ENCODE results near the gene SLMAP.
"Not testable (repeated sequence)": the region's sequence is repeated elsewhere in the genome, so short reads cannot be mapped to it uniquely, and the experiment has no call there.

Gene SLMAP

DNA sequence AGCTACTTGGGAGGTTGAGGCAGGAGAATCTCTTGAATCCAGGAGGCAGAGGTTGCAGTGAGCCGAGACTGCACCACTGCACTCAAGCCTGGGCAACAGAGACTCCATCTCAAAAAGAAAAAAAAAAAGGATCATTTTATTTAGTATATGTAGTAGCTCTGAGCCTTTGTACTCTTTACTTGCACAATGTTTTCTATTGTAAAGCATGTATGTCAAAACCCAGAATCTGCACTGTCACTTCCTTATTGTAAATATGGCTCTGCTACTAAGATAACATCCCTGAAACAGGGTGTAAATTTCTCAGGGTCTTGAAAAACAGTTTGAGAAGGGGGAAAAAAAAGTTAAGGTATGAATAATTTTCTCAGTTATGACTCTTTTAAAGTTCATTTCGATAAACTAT, 35.1 kb downstream of the SLMAP start:
- no peak for FAIRE-seq
- no peak for DNase-seq (ENCODE audit: extremely low spot score, insufficient read length, low read depth)

DNA sequence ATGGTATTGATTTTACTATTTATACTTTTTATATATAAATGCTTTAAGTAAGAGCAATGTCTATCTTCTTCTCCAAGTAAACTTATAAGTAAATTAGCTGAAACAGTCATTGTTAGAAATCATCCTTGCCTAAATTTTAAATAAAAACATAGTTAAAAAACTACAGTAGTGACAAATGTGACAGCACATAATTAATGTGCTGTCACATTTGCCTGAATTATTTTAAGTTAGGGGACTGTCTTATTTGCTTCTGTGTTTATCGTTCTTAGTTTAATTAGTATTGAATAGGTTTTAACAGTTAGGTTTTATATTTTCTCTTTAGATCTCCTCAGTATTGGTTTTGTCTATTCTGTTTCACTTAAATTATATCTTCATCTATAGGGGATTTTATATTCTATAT, 36.1 kb downstream of the SLMAP start:
- DNase-seq (ENCODE audit: extremely low spot score, insufficient read length, low read depth) (no peak), FAIRE-seq (no peak)

DNA sequence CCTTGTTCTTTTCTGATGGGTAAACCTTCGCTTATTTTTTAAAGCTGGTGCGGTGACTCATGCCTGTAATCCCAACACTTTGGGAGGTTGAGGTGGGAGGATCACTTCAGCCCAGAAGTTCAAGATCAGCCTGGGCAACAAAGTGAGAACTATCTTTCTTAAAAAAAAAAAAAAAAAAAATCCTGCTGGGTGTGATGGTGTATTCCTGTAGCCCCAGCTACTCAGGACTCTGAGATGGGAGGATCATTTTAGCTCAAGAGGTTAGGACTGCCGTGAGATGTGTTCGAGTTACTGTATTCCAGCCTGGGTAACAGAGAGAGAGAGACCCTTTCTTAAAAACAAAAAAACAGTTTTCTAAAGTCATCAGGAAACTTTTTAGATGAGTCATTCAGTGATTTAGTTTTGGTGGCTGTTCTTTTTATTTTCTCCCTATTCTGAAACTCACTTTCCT, 37.7 kb downstream of the SLMAP start:
- peak; percentile 26 for FAIRE-seq
- no peak for DNase-seq (ENCODE audit: extremely low spot score, insufficient read length, low read depth)

DNA sequence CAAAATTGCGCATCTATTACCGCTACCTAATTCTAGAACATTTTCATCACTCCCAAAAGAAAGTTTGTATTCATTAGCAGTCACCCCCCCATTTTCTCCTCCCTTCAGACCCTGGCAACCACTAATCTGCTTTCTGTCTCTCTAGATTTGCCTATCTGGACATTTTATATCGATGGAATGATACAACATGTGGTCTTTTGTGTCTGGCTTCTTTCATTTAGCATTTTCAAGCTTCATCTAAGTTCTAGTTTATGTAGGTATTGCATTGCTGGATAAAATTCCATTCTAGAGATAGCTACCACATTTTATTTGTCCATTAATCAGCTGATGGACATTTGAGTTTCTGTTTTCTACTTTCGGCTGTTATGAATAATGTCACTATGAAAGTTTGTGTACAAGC, 38.4 kb downstream of the SLMAP start:
- DNase-seq (ENCODE audit: extremely low spot score, insufficient read length, low read depth) (no peak), FAIRE-seq (no peak)

GRCh38 chr3:57794951-57795350, 38.8 kb downstream of the SLMAP start:
- FAIRE-seq = no peak
- no peak for DNase-seq (ENCODE audit: extremely low spot score, insufficient read length, low read depth)

- no peak for DNase-seq (ENCODE audit: extremely low spot score, insufficient read length, low read depth)
- peak; percentile 42 for FAIRE-seq
Observed at GRCh38 chr3:57796261-57796660, 40.2 kb downstream of the SLMAP start.

GRCh38 chr3:57797701-57798487, 41.8 kb downstream of the SLMAP start:
- FAIRE-seq (no peak), DNase-seq (ENCODE audit: extremely low spot score, insufficient read length, low read depth) (no peak)

- FAIRE-seq = peak; percentile 54
Observed at GRCh38 chr3:57803647-57804081, 47.6 kb downstream of the SLMAP start.

GRCh38 chr3:57805266-57805665, 49.2 kb downstream of the SLMAP start:
- FAIRE-seq (no peak), DNase-seq (ENCODE audit: extremely low spot score, insufficient read length, low read depth) (no peak)

More at GRCh38 chr3:57803647-57804081, 47.6 kb downstream of the SLMAP start:
- no peak for DNase-seq (ENCODE audit: extremely low spot score, insufficient read length, low read depth)

DNA sequence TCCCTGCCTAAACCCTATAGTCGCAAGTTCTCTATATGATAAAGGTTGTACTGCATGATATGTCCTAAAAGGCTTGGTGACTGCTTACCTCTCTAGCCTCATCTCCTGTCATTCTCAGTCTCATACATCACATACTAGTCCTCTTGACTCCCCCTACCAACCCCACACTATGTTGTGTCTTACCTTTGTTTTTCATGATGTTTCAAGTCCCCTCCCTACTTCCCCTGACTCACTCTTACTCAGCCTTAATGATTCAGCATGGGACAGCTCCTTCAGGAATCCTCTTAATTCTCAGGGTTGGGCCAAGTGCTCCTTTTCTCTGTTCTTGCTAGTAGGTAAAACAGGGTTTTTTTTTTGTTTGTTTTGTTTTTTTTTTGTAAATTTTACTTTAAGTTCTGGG, 49.6 kb downstream of the SLMAP start:
- DNase-seq (ENCODE audit: extremely low spot score, insufficient read length, low read depth) (no peak), FAIRE-seq (no peak)

DNA sequence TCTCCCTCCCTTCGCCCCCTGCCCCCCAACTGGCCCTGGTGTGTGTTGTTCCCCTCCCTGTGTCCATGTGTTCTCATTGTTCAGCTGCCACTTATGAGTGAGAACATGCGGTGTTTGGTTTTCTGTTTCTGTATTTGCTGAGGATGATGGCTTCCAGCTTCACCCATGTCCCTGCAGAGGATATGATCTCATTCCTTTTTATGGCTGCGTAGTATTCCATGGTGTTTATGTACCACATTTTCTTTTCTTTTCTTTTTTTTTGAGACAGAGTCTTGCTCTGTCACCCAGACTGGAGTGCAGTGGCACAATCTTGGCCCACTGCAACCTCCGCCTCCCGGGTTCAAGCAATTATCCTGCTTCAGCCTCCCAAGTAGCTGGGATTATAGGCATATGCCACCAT, 50.1 kb downstream of the SLMAP start:
- DNase-seq (ENCODE audit: extremely low spot score, insufficient read length, low read depth); FAIRE-seq: not testable (repeated sequence)

DNA sequence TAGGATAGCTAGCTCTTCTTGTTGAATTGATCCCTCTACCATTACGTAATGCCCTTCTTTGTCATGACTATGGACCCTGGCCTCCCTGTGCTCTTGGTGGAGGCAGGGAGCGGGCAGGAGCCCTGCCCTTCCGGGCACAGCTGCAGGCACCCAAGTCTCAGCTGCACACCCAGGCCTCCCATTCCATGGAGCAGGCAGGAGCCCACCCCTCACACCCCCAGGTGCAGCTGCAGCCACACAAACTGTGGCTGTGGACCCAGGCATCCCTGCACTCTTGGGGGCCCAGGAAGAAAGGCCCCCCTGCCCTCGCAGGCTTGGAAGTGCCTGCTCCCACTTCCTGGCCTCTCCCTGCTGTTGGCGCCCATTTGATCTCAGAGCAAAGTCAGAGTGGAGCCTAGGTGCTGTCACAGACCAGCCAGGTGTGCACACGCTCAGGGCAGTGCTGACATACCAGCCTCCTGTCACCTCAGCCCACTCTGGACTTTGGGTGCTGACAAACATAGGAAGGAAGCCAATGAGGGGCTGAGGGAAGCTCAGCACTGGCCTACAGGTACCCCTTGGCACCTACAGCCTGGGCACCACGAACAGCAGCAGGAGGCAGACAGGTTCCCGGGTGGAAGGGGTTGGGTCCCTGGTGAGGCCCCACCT, 53.0 kb downstream of the SLMAP start:
- no peak for DNase-seq (ENCODE audit: extremely low spot score, insufficient read length, low read depth)
- no peak for FAIRE-seq

DNA sequence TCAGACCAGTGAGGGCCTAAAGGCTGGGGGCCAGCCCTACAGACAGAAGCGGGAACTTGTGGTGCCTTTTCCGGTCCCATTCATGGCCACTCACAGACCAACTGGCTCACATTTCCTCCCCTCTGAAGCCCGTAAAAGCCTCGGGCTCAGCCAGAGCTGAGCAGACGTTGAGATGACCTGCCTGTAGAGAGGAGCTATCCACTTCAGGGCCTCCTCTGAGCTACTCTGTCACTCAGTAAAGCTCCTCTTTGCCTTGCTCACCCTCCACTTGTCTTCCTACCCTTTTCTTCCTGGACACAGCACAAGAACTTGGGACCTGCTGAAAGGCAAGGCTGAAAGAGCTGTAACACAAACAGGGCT, 53.5 kb downstream of the SLMAP start:
- DNase-seq (ENCODE audit: extremely low spot score, insufficient read length, low read depth) (no peak), FAIRE-seq (no peak)

DNA sequence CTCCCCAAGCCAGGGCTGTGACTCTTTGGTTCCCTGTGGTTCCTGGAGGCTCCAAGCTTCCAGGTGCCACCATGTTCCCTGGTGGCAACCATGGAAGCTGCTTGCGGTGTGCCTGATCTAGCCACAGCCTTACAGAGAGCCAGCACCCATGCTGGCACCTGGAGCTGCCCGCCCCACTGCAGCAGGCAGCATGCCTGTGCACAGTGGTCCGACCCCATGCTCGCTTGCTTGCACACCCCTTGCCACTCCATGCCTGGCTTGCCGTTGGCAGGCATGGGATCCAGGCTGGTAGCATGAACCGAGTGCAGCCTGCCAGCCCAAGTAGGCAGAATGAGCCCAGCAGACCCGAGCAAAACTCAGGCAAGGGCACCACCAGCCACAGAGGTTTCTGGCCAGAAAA, 53.9 kb downstream of the SLMAP start:
- DNase-seq (ENCODE audit: extremely low spot score, insufficient read length, low read depth) = no peak
- no peak for FAIRE-seq

DNA sequence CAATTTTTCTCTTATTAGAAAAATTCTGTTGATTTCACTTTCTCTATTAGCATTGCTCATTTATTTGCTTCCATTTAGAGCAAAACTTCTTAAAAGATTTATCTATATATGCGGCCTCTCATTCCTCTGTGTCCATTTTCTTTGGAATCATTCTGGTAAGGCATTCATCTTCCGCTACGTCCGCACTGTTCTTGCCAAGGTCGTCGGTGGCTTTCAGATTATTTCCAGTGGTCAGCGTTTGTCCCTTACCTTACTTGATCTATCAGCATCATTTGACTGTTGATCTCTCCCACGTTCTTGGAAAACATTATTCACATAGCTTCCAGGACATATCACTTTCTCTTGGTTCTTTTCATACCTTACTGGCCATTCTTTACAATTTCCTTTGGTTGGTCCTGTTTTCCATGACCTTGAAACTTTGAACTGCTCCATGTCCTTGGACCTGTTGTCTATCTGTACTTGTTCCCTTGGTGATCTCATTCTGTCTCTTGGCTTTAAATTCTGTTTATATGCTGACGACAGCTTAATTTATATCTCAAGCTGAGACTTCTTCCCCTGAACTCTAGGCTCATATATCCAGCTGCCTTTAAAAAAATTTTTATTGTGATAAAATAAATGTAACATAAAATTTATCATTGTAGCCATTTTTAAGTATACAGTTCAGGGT, 54.5 kb downstream of the SLMAP start:
- FAIRE-seq = no peak
- no peak for DNase-seq (ENCODE audit: extremely low spot score, insufficient read length, low read depth)

GRCh38 chr3:57815036-57815435, 58.9 kb downstream of the SLMAP start:
- FAIRE-seq (peak; percentile 48), DNase-seq (ENCODE audit: extremely low spot score, insufficient read length, low read depth) (no peak)

- DNase-seq (ENCODE audit: extremely low spot score, insufficient read length, low read depth) = no peak
- FAIRE-seq = no peak
Observed at GRCh38 chr3:57816471-57817095, 60.5 kb downstream of the SLMAP start.

DNA sequence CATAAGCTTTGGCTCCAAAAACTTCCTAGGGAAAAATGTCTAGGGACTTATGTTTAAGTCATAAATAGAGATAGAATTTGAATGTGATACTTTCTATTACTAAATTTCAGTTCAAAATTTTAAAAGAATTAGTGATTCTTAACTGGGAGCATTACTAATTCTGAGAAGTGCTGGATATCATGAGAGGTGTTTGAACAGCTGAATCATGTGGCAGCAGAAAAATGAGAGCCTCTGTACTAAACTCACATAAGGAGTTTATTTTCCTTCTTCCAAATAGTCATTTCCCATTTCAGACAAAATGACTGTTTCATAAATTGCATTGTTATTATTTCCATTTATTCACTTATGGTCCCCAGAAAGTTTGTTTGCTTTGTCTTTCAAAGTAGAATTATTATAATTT, 62.7 kb downstream of the SLMAP start:
- no peak for FAIRE-seq
- no peak for DNase-seq (ENCODE audit: extremely low spot score, insufficient read length, low read depth)

- FAIRE-seq = no peak
- no peak for DNase-seq (ENCODE audit: extremely low spot score, insufficient read length, low read depth)
Observed at GRCh38 chr3:57820479-57820878, 64.4 kb downstream of the SLMAP start.

DNA sequence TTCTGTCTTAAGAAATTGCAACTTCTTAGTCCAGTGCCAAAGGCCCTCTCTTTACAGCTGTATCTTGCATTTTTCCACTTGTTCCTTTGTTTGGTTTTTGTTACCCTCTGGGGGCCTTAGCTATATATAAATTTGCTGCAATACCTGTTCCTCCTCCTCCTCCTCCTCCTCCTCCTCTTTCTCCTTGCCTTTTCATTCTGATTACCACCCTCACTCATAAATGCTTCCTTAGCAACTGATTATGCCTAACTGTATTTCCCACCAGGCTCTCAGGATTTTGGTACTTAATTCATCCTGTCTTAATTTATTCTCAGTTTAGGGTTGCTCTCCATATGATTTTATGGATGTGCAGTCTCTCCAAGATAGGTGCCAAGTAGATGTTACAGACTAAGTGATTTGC, 65.7 kb downstream of the SLMAP start:
- no peak for FAIRE-seq

DNA sequence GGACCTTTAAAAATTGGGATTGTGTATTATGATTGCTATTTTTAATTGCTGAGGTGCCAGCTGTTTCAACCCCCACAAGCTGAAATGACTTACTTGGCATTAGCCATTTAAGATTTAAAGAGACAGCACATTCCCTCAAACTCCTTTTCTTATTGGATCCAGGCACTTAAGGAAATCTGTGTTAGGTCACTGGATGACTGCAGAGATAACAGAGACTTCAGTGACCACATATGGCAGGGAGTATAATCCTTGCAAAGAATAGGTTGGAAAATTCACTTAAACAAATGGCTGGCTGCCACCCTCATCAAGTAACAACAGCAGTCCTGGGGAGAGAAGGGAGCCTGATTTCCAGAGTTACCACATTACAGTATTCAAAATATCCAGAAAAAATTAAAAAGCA, 66.6 kb downstream of the SLMAP start:
- DNase-seq (ENCODE audit: extremely low spot score, insufficient read length, low read depth) (no peak), FAIRE-seq (no peak)

More for the DNA sequence above, 65.7 kb downstream of the SLMAP start:
- no peak for DNase-seq (ENCODE audit: extremely low spot score, insufficient read length, low read depth)

Measured in GM18507 (cell line).